ENCODE results near the gene RNF149.

Gene RNF149

DNA sequence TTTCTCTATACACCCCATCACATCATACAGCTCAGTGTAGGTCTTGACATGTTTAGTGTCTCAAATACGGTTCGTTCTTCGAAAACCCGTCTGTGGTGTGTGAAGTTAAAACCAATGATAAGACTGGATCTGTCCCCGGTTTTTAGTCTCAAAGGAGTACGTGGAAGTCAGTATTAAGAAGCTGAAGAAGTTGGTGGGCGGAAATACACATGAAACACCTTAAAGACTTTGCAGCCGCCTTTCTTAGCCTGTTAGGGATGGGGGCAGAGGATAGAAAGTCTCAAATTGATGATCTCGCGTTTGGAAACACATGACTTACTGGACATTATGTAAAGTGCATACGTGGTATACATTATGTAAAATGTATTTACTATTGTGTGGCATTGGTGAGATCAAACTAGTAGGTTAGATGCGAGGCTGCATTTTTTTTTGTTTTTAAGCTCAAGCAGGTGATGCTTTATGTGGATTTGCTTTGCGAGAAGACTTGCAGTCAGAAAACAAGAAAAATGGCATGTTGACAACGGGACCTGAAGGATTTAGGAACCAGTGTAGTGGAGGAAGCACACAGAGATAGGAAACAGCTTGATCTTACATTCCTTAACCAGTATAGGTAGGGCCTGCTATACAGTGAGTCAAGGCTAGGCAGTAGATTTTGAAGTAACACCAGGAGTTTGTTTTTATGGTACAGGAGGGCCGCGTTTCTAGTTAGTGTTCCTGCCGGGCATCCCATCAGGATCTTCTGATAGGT is 54.6 kb downstream of the RNF149 start:
- H3K27ac ChIP-seq: peak overlapping the region; percentile 98

DNA sequence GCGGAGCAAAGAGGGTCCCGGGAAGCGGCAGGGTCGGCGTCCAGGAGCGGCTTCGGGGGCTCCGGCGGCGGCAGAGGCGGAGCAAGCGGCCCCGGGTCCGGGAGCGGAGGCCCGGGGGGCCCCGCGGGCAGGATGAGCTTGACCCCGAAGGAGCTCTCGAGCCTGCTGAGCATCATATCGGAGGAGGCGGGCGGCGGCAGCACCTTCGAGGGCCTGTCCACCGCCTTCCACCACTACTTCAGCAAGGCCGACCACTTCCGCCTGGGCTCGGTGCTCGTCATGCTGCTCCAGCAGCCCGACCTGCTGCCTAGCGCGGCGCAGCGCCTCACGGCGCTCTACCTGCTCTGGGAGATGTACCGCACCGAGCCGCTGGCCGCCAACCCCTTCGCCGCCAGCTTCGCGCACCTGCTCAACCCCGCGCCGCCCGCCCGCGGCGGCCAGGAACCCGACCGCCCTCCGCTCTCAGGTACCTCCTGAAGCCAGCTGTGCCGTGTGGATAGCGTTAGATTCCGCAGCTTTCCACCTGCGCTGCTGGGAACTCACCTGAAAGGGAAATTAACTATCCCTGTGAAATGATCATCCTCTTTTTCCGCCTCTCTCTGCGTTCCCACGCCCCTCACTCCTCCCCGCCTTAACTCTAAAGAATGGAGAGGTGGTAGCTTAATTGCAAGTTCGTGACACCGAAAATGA is 55.3 kb downstream of the RNF149 start:
- TF ChIP-seq, protein P1, sequence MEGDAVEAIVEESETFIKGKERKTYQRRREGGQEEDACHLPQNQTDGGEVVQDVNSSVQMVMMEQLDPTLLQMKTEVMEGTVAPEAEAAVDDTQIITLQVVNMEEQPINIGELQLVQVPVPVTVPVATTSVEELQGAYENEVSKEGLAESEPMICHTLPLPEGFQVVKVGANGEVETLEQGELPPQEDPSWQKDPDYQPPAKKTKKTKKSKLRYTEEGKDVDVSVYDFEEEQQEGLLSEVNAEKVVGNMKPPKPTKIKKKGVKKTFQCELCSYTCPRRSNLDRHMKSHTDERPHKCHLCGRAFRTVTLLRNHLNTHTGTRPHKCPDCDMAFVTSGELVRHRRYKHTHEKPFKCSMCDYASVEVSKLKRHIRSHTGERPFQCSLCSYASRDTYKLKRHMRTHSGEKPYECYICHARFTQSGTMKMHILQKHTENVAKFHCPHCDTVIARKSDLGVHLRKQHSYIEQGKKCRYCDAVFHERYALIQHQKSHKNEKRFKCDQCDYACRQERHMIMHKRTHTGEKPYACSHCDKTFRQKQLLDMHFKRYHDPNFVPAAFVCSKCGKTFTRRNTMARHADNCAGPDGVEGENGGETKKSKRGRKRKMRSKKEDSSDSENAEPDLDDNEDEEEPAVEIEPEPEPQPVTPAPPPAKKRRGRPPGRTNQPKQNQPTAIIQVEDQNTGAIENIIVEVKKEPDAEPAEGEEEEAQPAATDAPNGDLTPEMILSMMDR (conservative IDR thresholded peaks at IDR 0.05): no peak
- peak overlapping the region; percentile 98 for H3K27ac ChIP-seq

More for the DNA sequence above, 54.6 kb downstream of the RNF149 start:
- TF ChIP-seq, protein P1 (conservative IDR thresholded peaks at IDR 0.05): no peak

DNA sequence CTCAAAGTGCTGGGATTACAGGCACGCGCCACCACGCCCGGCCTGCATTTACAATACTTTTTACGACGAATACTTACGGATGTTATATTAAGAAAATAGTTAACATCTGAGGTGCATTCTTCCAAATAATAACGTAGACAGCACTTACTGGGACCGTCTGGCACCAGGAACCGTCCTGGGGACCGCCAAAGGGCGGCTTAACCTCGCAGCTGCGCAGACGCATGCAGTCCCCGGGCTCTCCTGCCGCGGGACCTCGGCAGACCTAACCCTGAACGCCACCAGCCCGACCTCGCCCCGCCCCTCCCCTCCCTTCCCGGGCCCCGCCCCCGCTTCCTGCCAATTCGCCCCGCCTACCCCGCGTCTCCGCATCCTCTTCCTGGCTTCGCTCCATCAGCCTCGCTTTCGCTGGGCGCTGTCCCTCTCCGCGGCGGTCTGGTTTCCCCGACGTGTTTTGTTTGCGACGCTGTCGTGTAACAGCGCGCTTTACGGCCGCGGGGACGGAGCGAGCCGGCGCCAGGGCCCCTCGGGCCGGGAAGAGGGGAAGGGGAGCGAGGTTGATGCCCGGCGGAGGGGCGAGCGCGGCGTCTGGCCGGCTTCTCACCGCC is 56.0 kb downstream of the RNF149 start, which contains the start of gene CNOT11:
TSS of gene CNOT11 (plus strand) at position 479 of the 605 bp plus-strand sequence. CDS start at position 558, 79 bp downstream.
- peak within 1 kb of the TSS; percentile 98 for H3K27ac ChIP-seq
- TF ChIP-seq, protein P1 (conservative IDR thresholded peaks at IDR 0.05): no peak

DNA sequence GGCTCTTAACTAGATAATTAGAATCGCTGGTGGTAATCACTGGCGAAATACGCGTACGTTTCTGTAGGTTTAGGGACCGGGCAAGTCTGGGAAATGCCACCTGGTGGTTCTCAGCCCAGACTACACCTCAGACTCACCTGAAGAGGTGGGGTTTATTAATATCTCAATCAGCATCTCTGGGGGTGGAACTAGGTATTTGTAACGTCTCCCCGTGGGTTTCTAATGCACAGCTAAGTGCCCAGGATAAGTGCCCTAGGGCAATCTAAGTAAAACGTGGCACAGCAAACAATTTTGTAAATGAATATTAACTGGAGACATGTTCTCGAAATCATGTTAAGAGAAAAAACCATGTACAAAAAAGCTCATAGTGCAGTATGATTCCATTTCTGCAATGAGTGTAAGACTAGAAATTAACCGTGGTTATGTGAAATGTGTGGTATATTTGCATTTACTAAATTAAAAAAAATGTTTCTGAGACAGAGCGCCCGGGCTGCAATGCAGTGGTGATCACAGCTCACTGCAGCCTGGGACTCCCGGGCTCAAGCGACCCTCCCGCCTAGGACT is 56.6 kb downstream of the RNF149 start:
- peak overlapping the region; percentile 98 for H3K27ac ChIP-seq
- TF ChIP-seq, protein P1 (conservative IDR thresholded peaks at IDR 0.05): peak; percentile 83

DNA sequence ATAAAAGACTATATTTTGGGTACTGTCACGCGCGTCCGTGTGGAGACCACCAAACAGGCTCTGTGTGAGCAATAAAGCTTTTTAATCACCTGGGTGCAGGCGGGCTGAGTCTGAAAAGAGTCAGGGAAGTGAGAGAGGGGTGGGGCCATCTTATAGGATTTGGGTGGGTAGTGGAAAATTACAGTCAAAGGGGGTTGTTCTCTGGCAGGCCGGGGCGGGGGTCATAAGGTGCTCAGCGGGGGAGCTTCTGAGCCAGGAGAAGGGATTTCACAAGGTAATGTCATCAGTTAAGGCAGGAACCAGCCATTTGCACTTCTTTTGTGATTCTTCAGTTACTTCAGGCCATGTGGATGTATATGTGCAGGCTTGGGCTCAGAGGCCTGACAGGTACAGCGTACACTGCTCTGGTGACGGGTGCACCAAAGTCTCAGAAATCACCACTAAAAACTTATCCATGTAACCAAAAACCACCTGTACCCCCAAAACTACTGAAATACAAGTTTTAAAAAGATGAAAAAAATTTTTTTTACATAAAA is 57.2 kb downstream of the RNF149 start:
- peak overlapping the region; percentile 98 for H3K27ac ChIP-seq

DNA sequence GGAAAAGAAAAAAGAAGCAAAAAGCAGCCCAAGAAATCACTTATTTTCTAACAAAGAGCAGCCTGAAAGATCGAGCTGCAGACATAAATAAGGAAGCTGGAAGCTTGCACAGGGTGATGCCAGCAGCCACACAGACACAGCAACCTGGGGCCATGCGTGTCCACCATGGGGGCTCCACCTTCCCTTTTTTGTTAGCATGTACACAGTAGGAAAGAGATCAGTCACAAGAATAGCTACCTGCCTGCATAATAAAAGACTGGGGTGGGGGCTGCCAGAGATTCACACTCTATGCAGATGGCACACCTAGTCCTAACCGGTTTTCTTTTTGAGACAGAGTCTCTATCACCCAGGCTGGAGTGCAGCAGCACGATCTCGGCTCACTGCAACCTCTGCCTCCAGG is 58.7 kb downstream of the RNF149 start:
- H3K27ac ChIP-seq: peak overlapping the region; percentile 98
- TF ChIP-seq, protein P1 (conservative IDR thresholded peaks at IDR 0.05): no peak

DNA sequence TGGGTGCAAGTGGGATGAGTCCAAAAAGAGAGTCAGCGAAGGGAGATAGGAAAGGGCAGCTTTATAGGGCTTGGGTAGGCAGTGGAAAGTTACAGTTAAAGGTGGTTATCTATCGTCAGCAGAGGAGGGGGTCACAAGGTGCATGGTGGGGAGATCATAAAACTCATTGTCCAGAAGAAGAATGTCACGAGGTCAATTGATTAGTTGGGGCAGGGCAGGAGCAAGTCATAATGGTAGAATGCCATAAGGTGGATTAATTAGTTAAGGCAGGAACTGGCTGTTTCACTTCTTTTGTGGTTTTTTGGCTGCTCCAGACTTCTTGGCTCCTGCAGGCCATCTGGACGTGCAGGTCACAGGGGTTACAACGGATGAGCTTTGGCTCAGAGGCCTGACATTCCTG is 59.7 kb downstream of the RNF149 start:
- peak overlapping the region; percentile 98 for H3K27ac ChIP-seq

DNA sequence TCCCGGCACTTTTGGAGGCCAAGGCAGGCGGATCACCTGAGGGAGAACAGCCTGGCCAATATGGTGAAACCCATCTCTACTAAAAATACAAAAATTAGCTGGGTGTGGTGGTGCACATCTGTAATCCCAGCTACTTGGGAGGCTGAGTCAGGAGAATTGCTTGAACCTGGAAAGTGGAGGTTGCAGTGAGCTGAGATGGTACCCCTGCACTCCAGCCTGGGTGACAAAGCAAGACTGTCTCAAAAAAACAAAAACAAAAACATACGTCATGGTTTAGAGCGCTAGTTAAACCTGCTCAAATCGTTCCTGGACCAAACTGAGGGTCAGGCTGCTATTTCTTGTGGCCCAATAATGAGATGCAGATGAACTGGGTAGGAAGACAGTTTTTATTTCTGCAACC is 63.0 kb downstream of the RNF149 start:
- peak overlapping the region; percentile 98 for H3K27ac ChIP-seq

DNA sequence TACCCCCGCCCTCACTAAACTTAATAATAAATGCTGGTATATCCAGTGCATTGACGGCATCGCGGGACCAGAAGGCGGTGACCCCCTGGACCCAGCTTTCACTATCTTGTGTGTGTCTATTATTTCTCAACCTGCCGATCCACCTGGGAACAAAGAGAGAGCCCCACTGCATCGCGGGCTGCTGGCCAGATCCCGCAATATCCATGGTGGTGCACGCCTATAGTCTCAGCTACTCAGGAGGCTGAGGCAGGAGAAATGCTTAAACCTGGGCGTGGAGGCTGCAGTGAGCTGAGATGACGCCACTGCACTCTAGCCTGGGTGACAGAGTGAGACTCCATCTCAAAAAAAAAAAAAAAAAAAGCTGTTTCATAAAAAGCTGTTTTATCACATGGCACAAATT is 63.6 kb downstream of the RNF149 start:
- peak overlapping the region; percentile 98 for H3K27ac ChIP-seq

DNA sequence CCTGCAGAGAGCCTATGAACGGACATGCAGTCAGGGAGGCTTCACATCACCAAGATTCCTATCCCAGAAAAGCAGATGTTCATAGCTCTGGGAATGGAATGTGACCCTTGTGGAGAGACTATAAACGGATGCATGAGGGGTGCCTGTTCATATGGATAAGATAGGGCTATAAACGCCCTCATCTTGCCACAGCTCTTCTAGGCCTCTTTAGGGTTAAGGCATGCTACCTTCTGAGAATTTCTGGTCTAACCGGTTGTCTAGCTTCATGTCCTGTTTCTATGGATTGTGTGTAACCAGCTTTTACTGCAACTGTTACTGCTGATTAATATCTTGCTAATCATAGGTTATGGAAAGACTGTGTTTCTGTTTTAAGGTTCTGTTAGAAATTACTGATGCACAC is 64.1 kb downstream of the RNF149 start:
- peak overlapping the region; percentile 98 for H3K27ac ChIP-seq
